ENCODE data around the gene TP73.

TP73 gene

DNA sequence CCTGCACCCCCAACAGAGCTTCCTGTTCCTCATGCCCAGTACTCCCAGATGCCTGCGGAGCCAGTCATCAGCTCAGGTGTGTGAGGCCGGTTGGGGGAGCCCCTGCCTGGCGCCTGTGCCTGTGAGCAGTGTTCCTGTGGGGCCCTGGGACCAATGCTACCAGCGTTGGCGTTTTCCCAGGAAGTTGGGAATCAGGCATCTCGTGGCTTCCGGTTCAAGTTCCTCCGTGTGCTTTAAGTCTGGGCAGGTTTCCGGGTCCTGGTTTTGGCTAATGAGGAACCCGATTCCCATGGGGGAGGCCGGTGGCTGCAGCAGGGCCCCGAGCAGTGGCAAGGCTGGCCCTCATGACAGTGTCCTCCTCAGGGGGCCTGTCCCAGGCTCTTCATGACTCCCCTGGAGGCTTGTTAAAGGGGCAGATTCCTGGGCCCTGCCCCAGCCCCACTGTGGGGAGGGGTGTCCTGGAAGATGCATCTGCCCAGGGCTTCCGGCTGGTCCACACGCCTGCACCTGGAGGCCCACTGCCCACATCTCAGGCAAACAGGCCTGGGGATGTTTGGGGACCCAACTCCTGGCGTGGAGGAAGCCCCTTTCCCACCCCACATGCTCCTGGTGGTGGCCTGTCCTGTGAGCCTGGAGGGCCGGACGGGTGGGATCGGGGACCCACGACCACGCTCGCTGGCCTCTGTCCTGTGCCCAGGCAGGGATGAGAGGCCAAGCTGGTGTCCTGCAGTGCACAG, 26.2 kb downstream of the TP73 start:
- Histone ChIP-seq H3K4me1 (ENCODE audit: insufficient read depth, low read length) (peaks cover 16% of the 10 kb centered on the region), H3K36me3 (ENCODE audit: insufficient read depth, low read length) (no peaks in the 10 kb centered on the region), H3K4me3 (ENCODE audit: low read length) (no peak overlapping the region), H3K9ac (ENCODE audit: low read depth, low read length) (no peak overlapping the region), H3K27me3 (ENCODE audit: insufficient read depth, low read length) (peaks cover 17% of the 10 kb centered on the region), H3K27ac (ENCODE audit: low read depth, low read length) (no peak overlapping the region), H3K9me3 (ENCODE audit: insufficient read depth, low read depth, low read length) (no peaks in the 10 kb centered on the region)
- WGBS: 79% methylated on average over 21 of the region's 21 CpGs

DNA sequence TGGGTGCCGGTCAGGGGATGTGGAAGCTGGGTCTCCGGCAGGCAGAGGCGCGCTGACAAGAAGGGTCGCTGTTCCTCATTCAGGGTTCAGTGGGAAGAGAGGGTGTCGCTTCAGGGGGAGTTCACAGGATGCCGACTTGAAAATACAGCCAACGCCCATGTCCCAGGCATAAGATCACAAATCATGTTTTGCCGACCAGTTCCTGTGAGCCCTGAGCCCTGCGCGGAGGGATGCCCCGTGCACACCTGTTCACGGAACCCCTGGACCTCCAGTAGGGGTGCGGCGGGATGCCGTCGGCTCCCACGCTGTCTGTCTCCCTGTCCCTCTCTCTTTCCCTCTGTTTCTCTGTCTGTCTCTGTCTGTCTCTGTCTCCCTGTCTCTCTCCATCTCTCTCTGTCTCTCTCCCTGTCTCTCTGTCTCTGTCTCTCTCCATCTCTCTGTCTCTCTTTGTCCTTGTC, 26.8 kb downstream of the TP73 start:
- no peaks in the 10 kb centered on the region for H3K36me3 ChIP-seq (ENCODE audit: insufficient read depth, low read length)
- 92% methylated on average over 18 of the region's 18 CpGs for WGBS
- H3K9me3 ChIP-seq (ENCODE audit: insufficient read depth, low read depth, low read length): no peaks in the 10 kb centered on the region
- H3K4me3 ChIP-seq (ENCODE audit: low read length): no peak overlapping the region
- H3K4me1 ChIP-seq (ENCODE audit: insufficient read depth, low read length): peaks cover 15% of the 10 kb centered on the region
- H3K9ac ChIP-seq (ENCODE audit: low read depth, low read length): no peak overlapping the region
- no peak overlapping the region for H3K27ac ChIP-seq (ENCODE audit: low read depth, low read length)
- peaks cover 23% of the 10 kb centered on the region for H3K27me3 ChIP-seq (ENCODE audit: insufficient read depth, low read length)

GRCh38 chr1:3679799-3680453, 27.6 kb downstream of the TP73 start:
- WGBS: 91% methylated on average over 9 of the region's 9 CpGs
- H3K9me3 ChIP-seq (ENCODE audit: insufficient read depth, low read depth, low read length): no peaks in the 10 kb centered on the region
- H3K4me1 ChIP-seq (ENCODE audit: insufficient read depth, low read length): peaks cover 9% of the 10 kb centered on the region; the same call in 1 of the 2 replicates
- H3K4me3 ChIP-seq (ENCODE audit: low read length): no peak overlapping the region
- H3K9ac ChIP-seq (ENCODE audit: low read depth, low read length): no peak overlapping the region
- no peaks in the 10 kb centered on the region for H3K36me3 ChIP-seq (ENCODE audit: insufficient read depth, low read length)
- H3K27ac ChIP-seq (ENCODE audit: low read depth, low read length): no peak overlapping the region
- peaks cover 29% of the 10 kb centered on the region for H3K27me3 ChIP-seq (ENCODE audit: insufficient read depth, low read length)

GRCh38 chr1:3680488-3681230, 28.3 kb downstream of the TP73 start:
- H3K9me3 ChIP-seq (ENCODE audit: insufficient read depth, low read depth, low read length): no peaks in the 10 kb centered on the region

GRCh38 chr1:3681231-3681897, 29.0 kb downstream of the TP73 start:
- no peak overlapping the region for H3K9ac ChIP-seq (ENCODE audit: low read depth, low read length)
- H3K4me1 ChIP-seq (ENCODE audit: insufficient read depth, low read length): peaks cover 7% of the 10 kb centered on the region; the same call in 1 of the 2 replicates
- H3K27me3 ChIP-seq (ENCODE audit: insufficient read depth, low read length): peaks cover 29% of the 10 kb centered on the region
- H3K36me3 ChIP-seq (ENCODE audit: insufficient read depth, low read length): no peaks in the 10 kb centered on the region
- no peaks in the 10 kb centered on the region for H3K9me3 ChIP-seq (ENCODE audit: insufficient read depth, low read depth, low read length)
- no peak overlapping the region for H3K4me3 ChIP-seq (ENCODE audit: low read length)
- 89% methylated on average over 19 of the region's 19 CpGs for WGBS
- H3K27ac ChIP-seq (ENCODE audit: low read depth, low read length): no peak overlapping the region

More at GRCh38 chr1:3680488-3681230, 28.3 kb downstream of the TP73 start:
- Histone ChIP-seq H3K27ac (ENCODE audit: low read depth, low read length) (no peak overlapping the region), H3K36me3 (ENCODE audit: insufficient read depth, low read length) (no peaks in the 10 kb centered on the region), H3K4me1 (ENCODE audit: insufficient read depth, low read length) (peaks cover 7% of the 10 kb centered on the region; the same call in 1 of the 2 replicates), H3K9ac (ENCODE audit: low read depth, low read length) (no peak overlapping the region), H3K4me3 (ENCODE audit: low read length) (no peak overlapping the region), H3K27me3 (ENCODE audit: insufficient read depth, low read length) (peaks cover 29% of the 10 kb centered on the region)
- 83% methylated on average over 20 of the region's 20 CpGs for WGBS

DNA sequence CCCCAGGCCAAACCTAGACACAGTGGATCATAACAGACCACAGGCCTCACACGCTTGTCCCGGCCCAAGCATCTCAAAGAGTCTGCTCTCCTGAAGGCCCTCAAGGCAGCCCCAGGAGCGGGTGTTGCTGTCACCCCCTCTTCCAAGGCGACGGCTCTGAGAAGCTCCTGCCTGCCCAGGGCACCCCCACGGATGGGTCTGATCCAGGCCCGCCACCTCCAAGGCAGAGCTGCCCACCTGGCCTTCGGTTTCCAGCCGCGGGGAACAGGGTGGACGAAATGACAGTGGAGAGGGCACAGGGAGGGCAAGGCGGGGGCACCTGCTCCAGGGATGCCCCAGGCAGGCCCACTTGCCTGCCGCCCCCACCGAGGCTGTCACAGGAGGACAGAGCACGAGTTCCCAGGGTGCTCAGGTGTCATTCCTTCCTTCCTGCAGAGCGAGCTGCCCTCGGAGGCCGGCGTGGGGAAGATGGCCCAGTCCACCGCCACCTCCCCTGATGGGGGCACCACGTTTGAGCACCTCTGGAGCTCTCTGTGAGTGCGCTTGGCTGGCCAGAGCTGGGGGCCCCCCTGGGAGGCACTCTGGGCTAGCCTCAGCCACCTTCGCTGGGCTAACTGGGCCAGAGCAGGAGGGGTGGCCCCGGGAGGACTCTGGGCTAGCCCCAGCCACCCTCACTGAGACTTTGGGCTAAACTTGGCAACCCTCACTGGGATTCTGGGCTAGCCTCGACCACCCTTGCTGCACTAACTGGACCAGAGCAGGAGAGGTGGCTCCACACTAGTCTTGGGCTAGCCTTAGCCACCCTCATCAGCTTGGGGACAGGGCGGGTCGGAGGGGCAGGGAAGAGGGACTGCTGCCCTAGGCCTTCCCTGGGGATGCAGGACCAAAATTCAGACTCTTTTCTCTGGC, 29.8 kb downstream of the TP73 start:
- Histone ChIP-seq H3K9ac (ENCODE audit: low read depth, low read length) (no peak overlapping the region), H3K27me3 (ENCODE audit: insufficient read depth, low read length) (peaks cover 29% of the 10 kb centered on the region), H3K36me3 (ENCODE audit: insufficient read depth, low read length) (no peaks in the 10 kb centered on the region), H3K4me1 (ENCODE audit: insufficient read depth, low read length) (peaks cover 7% of the 10 kb centered on the region; the same call in 1 of the 2 replicates), H3K9me3 (ENCODE audit: insufficient read depth, low read depth, low read length) (no peaks in the 10 kb centered on the region), H3K4me3 (ENCODE audit: low read length) (no peak overlapping the region), H3K27ac (ENCODE audit: low read depth, low read length) (no peak overlapping the region)
- WGBS: 88% methylated on average over 27 of the region's 27 CpGs

DNA sequence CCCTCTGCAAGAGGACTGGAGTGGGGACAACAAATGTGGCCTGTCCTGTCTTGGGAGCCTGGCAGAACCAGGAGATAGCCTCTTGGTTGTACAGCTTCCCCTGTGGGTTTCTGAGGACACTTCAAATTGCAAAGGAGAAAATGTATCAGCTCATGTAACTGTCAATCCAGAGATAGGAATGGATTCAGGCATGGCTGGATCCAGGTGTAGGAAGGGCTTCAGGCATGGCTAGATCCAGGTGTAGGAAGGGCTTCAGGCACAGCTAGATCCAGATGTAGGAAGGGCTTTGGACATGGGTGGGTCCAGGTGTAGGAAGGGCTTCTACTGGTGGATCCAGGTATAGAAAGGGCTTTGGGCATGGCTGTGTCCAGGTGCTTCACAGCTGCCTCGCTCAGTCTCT, 30.9 kb downstream of the TP73 start:
- Histone ChIP-seq H3K4me1 (ENCODE audit: insufficient read depth, low read length) (peaks cover 10% of the 10 kb centered on the region; the same call in 1 of the 2 replicates), H3K4me3 (ENCODE audit: low read length) (no peak overlapping the region), H3K9ac (ENCODE audit: low read depth, low read length) (no peak overlapping the region), H3K36me3 (ENCODE audit: insufficient read depth, low read length) (no peaks in the 10 kb centered on the region), H3K27ac (ENCODE audit: low read depth, low read length) (no peak overlapping the region), H3K9me3 (ENCODE audit: insufficient read depth, low read depth, low read length) (no peaks in the 10 kb centered on the region), H3K27me3 (ENCODE audit: insufficient read depth, low read length) (peaks cover 29% of the 10 kb centered on the region)
- WGBS: 93% methylated on average over 1 of the region's 1 CpG

DNA sequence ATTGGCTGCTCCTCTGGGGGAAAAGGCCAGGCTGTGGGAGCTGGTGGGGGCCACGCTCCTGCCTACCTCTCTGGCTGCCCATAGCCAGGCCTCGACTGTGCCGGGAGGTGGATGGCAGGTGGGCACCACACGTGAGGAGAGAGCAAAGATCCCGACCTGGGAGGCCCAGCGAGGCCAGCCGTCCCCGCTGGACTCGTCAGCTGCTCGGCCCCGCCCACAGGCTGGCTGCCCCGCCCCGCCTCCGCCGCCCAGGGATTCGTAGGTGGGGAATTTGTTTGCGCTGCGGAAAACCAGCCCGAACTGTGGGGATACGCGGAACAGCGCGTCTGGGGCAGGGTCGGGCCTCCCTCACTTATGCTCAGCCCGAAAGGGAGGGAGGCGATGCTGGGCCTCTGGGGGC, 31.7 kb downstream of the TP73 start:
- 8% methylated on average over 26 of the region's 26 CpGs for WGBS
- Histone ChIP-seq H3K27me3 (ENCODE audit: insufficient read depth, low read length) (peaks cover 29% of the 10 kb centered on the region), H3K36me3 (ENCODE audit: insufficient read depth, low read length) (no peaks in the 10 kb centered on the region), H3K4me1 (ENCODE audit: insufficient read depth, low read length) (peaks cover 12% of the 10 kb centered on the region), H3K27ac (ENCODE audit: low read depth, low read length) (no peak overlapping the region), H3K9ac (ENCODE audit: low read depth, low read length) (no peak overlapping the region), H3K4me3 (ENCODE audit: low read length) (peak overlapping the region; percentile 34), H3K9me3 (ENCODE audit: insufficient read depth, low read depth, low read length) (no peaks in the 10 kb centered on the region)

DNA sequence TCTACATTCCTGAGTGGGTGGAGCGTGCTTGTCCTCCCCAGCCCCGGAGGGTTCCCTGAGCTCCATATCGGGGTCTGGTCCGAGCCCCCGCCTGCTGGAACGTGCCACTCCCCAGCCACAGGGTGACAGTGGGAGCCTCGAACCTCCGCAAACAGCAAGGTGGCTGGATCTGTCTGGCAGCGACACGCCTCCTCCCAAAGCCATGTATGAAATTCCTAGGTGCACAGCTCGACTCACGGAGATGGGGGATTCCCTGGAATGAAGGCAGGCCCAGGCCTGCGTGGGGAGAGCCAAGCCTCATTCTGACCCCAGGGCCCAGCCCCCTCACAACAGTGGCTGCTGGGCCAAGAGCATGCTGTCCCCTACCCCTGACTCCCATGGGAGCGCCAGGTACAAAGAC, 32.9 kb downstream of the TP73 start:
- H3K27ac ChIP-seq (ENCODE audit: low read depth, low read length): no peak overlapping the region
- H3K9me3 ChIP-seq (ENCODE audit: insufficient read depth, low read depth, low read length): no peaks in the 10 kb centered on the region
- no peaks in the 10 kb centered on the region for H3K36me3 ChIP-seq (ENCODE audit: insufficient read depth, low read length)
- H3K4me1 ChIP-seq (ENCODE audit: insufficient read depth, low read length): peaks cover 17% of the 10 kb centered on the region
- 83% methylated on average over 14 of the region's 14 CpGs for WGBS
- no peak overlapping the region for H3K9ac ChIP-seq (ENCODE audit: low read depth, low read length)
- no peak overlapping the region for H3K4me3 ChIP-seq (ENCODE audit: low read length)
- H3K27me3 ChIP-seq (ENCODE audit: insufficient read depth, low read length): peaks cover 22% of the 10 kb centered on the region

DNA sequence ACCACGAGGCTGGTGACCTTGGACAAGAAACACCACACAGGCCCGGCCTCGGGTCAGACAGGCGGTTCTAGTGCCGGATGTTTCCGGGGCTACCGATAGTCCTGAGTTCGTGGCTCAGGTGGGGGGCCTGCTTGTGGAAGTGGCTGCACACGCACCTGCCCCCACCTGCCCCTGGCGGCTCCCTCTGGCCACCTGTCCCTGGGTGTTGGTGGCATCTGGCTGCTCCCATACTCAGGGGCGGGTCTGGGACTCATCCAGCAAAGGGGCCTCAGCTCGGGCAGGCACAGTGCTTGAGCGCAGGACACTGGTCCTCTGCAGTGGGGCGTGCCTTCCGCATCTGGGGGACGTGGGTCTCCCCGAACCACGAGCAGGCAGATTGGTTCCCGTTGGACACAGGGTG, 33.6 kb downstream of the TP73 start:
- Histone ChIP-seq H3K27ac (ENCODE audit: low read depth, low read length) (no peak overlapping the region), H3K4me1 (ENCODE audit: insufficient read depth, low read length) (peaks cover 17% of the 10 kb centered on the region), H3K9ac (ENCODE audit: low read depth, low read length) (no peak overlapping the region), H3K36me3 (ENCODE audit: insufficient read depth, low read length) (no peaks in the 10 kb centered on the region), H3K27me3 (ENCODE audit: insufficient read depth, low read length) (peaks cover 22% of the 10 kb centered on the region), H3K9me3 (ENCODE audit: insufficient read depth, low read depth, low read length) (no peaks in the 10 kb centered on the region), H3K4me3 (ENCODE audit: low read length) (no peak overlapping the region)
- 89% methylated on average over 19 of the region's 19 CpGs for WGBS
